ENCODE data around the gene DNAJC17. TPM values are rescaled to one million over a fixed set of nuclear protein-coding genes. Genes with fewer than 3 reads are reported as not detected.

DNAJC17 gene
- total and polyA plus RNA-seq, 2 donors (not counting 1 experiment from before 2014, with no cell fraction given) = 30.5 to 46.1 TPM

GRCh38 chr15:40803688-40804087 is 3.6 kb downstream of the DNAJC17 start:
- TF ChIP-seq EZH2 (IDR thresholded peaks at IDR 0.05; ENCODE audit: borderline replicate concordance, insufficient read depth, low read depth, low read length, poor library complexity, severe bottlenecking) = no peak
- TF ChIP-seq, protein P1, sequence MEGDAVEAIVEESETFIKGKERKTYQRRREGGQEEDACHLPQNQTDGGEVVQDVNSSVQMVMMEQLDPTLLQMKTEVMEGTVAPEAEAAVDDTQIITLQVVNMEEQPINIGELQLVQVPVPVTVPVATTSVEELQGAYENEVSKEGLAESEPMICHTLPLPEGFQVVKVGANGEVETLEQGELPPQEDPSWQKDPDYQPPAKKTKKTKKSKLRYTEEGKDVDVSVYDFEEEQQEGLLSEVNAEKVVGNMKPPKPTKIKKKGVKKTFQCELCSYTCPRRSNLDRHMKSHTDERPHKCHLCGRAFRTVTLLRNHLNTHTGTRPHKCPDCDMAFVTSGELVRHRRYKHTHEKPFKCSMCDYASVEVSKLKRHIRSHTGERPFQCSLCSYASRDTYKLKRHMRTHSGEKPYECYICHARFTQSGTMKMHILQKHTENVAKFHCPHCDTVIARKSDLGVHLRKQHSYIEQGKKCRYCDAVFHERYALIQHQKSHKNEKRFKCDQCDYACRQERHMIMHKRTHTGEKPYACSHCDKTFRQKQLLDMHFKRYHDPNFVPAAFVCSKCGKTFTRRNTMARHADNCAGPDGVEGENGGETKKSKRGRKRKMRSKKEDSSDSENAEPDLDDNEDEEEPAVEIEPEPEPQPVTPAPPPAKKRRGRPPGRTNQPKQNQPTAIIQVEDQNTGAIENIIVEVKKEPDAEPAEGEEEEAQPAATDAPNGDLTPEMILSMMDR (IDR thresholded peaks at IDR 0.05) = no peak
- Histone ChIP-seq H2AFZ (ENCODE audit: insufficient read depth, low read depth, low read length, poor library complexity, severe bottlenecking) (no peak overlapping the region), H3K79me2 (ENCODE audit: control insufficient read depth, insufficient read depth, low read length) (peaks cover 87% of the 10 kb centered on the region), H3K4me1 (ENCODE audit: control insufficient read depth in 2 of 2, insufficient read depth in 2 of 2, low read length in 2 of 2) (peaks cover 12 to 17% of the 10 kb centered on the region in 2 donors), H3K4me3 (ENCODE audit: control extremely low read depth in 1 of 5, extremely low read depth in 1 of 5, insufficient read depth in 1 of 5, low read depth in 2 of 5, low read length in 4 of 5) (no peak overlapping the region), H3K27me3 (replicated peaks in 1 of 4; ENCODE audit: control extremely low read depth in 1 of 4, control insufficient read depth in 3 of 4, insufficient read depth in 4 of 4, low read length in 3 of 4) (no peaks in the 10 kb centered on the region), H3K36me3 (replicated peaks in 1 of 2; ENCODE audit: control extremely low read depth in 1 of 2, control insufficient read depth in 1 of 2, extremely low read depth in 1 of 2, insufficient read depth in 2 of 2, low read length in 1 of 2) (peaks cover 0 to under 1% of the 10 kb centered on the region in 2 experiments), H3K4me2 (replicated peaks; ENCODE audit: low read depth, low read length, poor library complexity, severe bottlenecking) (no peak overlapping the region), H3K27ac (ENCODE audit: low read length in 2 of 2) (no peak overlapping the region), H4K20me1 (ENCODE audit: control insufficient read depth, insufficient read depth, low read length, poor library complexity, severe bottlenecking) (peaks cover 19% of the 10 kb centered on the region), H3K9ac (ENCODE audit: low read length) (no peak overlapping the region), H3K9me3 (ENCODE audit: control extremely low read depth in 1 of 3, control insufficient read depth in 2 of 3, insufficient read depth in 1 of 3, low read length in 2 of 3) (no peaks in the 10 kb centered on the region)
- no peak for ATAC-seq (ENCODE audit: low read depth)
- Mint-ChIP-seq H3K9me3 (ENCODE audit: insufficient read depth) (no peaks in the 10 kb centered on the region), H3K27me3 (no peaks in the 10 kb centered on the region), H3K27ac (no peak overlapping the region), H3K4me3 (no peak overlapping the region), H3K4me1 (peaks cover 29% of the 10 kb centered on the region)
- 100% methylated on average over 1 of the region's 1 CpG for WGBS (ENCODE audit: insufficient coverage)
- no peak for DNase-seq
- CTCF ChIA-PET = interaction anchor here (1.8 kb wide), 1 partner anchor 18 kb away, joined by 5 read pairs; no protein-coding TSS in a partner anchor
- POLR2A ChIA-PET = no interaction called here
- intact Hi-C loops (cut with micrococcal nuclease) = no loop called here

DNA sequence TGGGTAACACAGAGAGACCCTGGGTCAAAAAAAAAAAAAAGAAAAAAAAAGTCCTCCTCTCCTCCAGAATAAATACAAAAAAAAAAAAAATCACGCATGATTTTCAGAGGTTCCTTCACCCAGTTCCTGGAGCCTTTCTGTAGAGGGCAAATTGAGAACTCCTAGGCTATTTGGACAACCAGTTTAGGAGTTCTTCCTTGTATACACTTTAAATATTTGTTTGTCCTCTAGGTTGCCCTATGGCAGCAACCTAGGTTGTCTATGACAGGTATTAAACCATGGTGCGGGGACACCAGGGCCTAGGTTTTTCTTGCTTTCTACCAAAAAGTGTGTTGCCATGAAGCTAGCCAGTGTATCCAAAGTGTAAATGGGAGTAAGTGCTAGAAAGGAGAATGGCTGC is 4.2 kb downstream of the DNAJC17 start:
- Histone ChIP-seq H3K4me1 (ENCODE audit: control insufficient read depth in 2 of 2, insufficient read depth in 2 of 2, low read length in 2 of 2) (peaks cover 9 to 11% of the 10 kb centered on the region in 2 donors), H2AFZ (ENCODE audit: insufficient read depth, low read depth, low read length, poor library complexity, severe bottlenecking) (no peak overlapping the region), H3K79me2 (ENCODE audit: control insufficient read depth, insufficient read depth, low read length) (peaks cover 87% of the 10 kb centered on the region), H3K9me3 (ENCODE audit: control extremely low read depth in 1 of 3, control insufficient read depth in 2 of 3, insufficient read depth in 1 of 3, low read length in 2 of 3) (no peaks in the 10 kb centered on the region), H3K36me3 (replicated peaks in 1 of 2; ENCODE audit: control extremely low read depth in 1 of 2, control insufficient read depth in 1 of 2, extremely low read depth in 1 of 2, insufficient read depth in 2 of 2, low read length in 1 of 2) (peaks cover 0 to 6% of the 10 kb centered on the region in 2 experiments), H3K27me3 (replicated peaks in 1 of 4; ENCODE audit: control extremely low read depth in 1 of 4, control insufficient read depth in 3 of 4, insufficient read depth in 4 of 4, low read length in 3 of 4) (no peaks in the 10 kb centered on the region), H3K4me3 (ENCODE audit: control extremely low read depth in 1 of 5, extremely low read depth in 1 of 5, insufficient read depth in 1 of 5, low read depth in 2 of 5, low read length in 4 of 5) (no peak overlapping the region), H3K9ac (ENCODE audit: low read length) (no peak overlapping the region), H3K27ac (ENCODE audit: low read length in 2 of 2) (no peak overlapping the region), H4K20me1 (ENCODE audit: control insufficient read depth, insufficient read depth, low read length, poor library complexity, severe bottlenecking) (peaks cover 21% of the 10 kb centered on the region), H3K4me2 (replicated peaks; ENCODE audit: low read depth, low read length, poor library complexity, severe bottlenecking) (no peak overlapping the region)
- no peak overlapping the region for H3K27ac Mint-ChIP-seq
- H3K27me3 Mint-ChIP-seq = no peaks in the 10 kb centered on the region
- ChIA-PET CTCF (no interaction called here), POLR2A (interaction anchor here (0.7 kb wide), 1 partner anchor 100 kb away, joined by 6 read pairs; no protein-coding TSS in a partner anchor)
- H3K4me3 Mint-ChIP-seq = no peak overlapping the region
- DNase-seq (no peak), ATAC-seq (ENCODE audit: low read depth) (no peak)
- 100% methylated on average over 1 of the region's 2 CpGs for WGBS (ENCODE audit: insufficient coverage)
- TF ChIP-seq EZH2 (IDR thresholded peaks at IDR 0.05; ENCODE audit: borderline replicate concordance, insufficient read depth, low read depth, low read length, poor library complexity, severe bottlenecking) = no peak
- TF ChIP-seq, protein P1 (IDR thresholded peaks at IDR 0.05) = no peak
- no peaks in the 10 kb centered on the region for H3K9me3 Mint-ChIP-seq (ENCODE audit: insufficient read depth)
- H3K4me1 Mint-ChIP-seq = peaks cover 25% of the 10 kb centered on the region
- intact Hi-C loops (cut with micrococcal nuclease) = no loop called here
